HEK293 (cell line): ENCODE data around the gene PPARG.

Source experiments
- CTCF ChIA-PET: fragments of 350-600 bp; formaldehyde crosslinking; extraction: SDS; loops from one replicate; lab custom pipeline; 2021; ENCODE audit warnings: antibody characterized with exemption; lab: Yijun Ruan, JAX
- POLR2A ChIA-PET: fragments of 300-600 bp; formaldehyde crosslinking; extraction: SDS; loops from one replicate; lab custom pipeline; 2020; ENCODE audit warnings: antibody characterized with exemption, inconsistent platforms; lab: Yijun Ruan, JAX
- H3K27ac ChIP-seq: fragments of 200-500 bp; sonication (Bioruptor generic); 2 replicates; pipeline ENCODE4 v1.5.1; 2014; ENCODE audit warnings: low read depth, low read length, control low read depth, inconsistent platforms; ENCODE audit errors: extremely low read depth
- H3K36me3 ChIP-seq, 2 experiments: fragments of 200-500 bp in 1 of 2; sonication (Bioruptor generic) in 1 of 2; 1 replicate in 1 of 2; 2 replicates in 1 of 2; pipeline ENCODE4 v1.5.1; 2014 to 2017; ENCODE audit warnings: inconsistent platforms in 2 of 2, low read length in 2 of 2; ENCODE audit not compliant: control insufficient read depth in 2 of 2, insufficient read depth in 1 of 2
- H3K4me1 ChIP-seq: fragments of 200-500 bp; sonication (Bioruptor generic); 2 replicates; pipeline ENCODE4 v1.5.1; 2014; ENCODE audit warnings: mild to moderate bottlenecking, low read length, inconsistent platforms; ENCODE audit not compliant: control insufficient read depth, insufficient read depth
- H3K4me3 ChIP-seq: 2 replicates; pipeline ENCODE4 v1.5.1; 2011; ENCODE audit warnings: low read depth, mild to moderate bottlenecking, control low read depth, low read length, moderate library complexity
- H3K9me3 ChIP-seq: fragments of 200-500 bp; sonication (Bioruptor generic); 2 replicates; pipeline ENCODE4 v1.5.1; 2014; ENCODE audit warnings: low read depth, low read length, inconsistent platforms; ENCODE audit not compliant: control insufficient read depth, insufficient read depth
- MZF1 ChIP-seq: fragments of 450-650 bp; formaldehyde crosslinking; IDR thresholded peaks from 2 replicates; pipeline ENCODE4 v1.5.1; 2017; ENCODE audit warnings: missing biosample characterization, missing genetic modification characterization, borderline replicate concordance
- OSR2 ChIP-seq: fragments of 450-650 bp; formaldehyde crosslinking; IDR thresholded peaks from 2 replicates; pipeline ENCODE4 v1.5.1; 2016; ENCODE audit warnings: missing biosample characterization, missing genetic modification characterization
- SALL2 ChIP-seq: fragments of 450-650 bp; formaldehyde crosslinking; IDR thresholded peaks from 2 replicates; pipeline ENCODE4 v1.5.0; 2017; ENCODE audit warnings: missing biosample characterization, mild to moderate bottlenecking, missing genetic modification characterization, borderline replicate concordance
- SCRT1 ChIP-seq: fragments of 450-650 bp; formaldehyde crosslinking; IDR thresholded peaks from 2 replicates; pipeline ENCODE4 v1.5.1; 2016; ENCODE audit warnings: missing biosample characterization, missing genetic modification characterization, borderline replicate concordance
- ZFHX2 ChIP-seq: fragments of 450-650 bp; formaldehyde crosslinking; conservative IDR thresholded peaks from 2 replicates; pipeline ENCODE4 v1.5.1; 2016; ENCODE audit warnings: missing biosample characterization, missing genetic modification characterization
- ZNF184 ChIP-seq: fragments of 450-650 bp; IDR thresholded peaks from 2 replicates; pipeline ENCODE4 v1.5.1; 2018; ENCODE audit warnings: missing biosample characterization, mild to moderate bottlenecking, missing genetic modification characterization
- ZNF202 ChIP-seq: fragments of 450-650 bp; formaldehyde crosslinking; IDR thresholded peaks from 2 replicates; pipeline ENCODE4 v1.5.1; 2016; ENCODE audit warnings: missing biosample characterization, missing genetic modification characterization, borderline replicate concordance
- ZNF23 ChIP-seq: fragments of 450-650 bp; formaldehyde crosslinking; IDR thresholded peaks from 2 replicates; pipeline ENCODE4 v1.5.1; 2016; ENCODE audit warnings: missing biosample characterization, missing genetic modification characterization, borderline replicate concordance
- ZNF558 ChIP-seq: fragments of 450-650 bp; formaldehyde crosslinking; IDR thresholded peaks from 2 replicates; pipeline ENCODE4 v1.5.1; 2016; ENCODE audit warnings: missing biosample characterization, missing genetic modification characterization
- ZNF561 ChIP-seq: fragments of 450-650 bp; IDR thresholded peaks from 2 replicates; pipeline ENCODE4 v1.5.1; 2018; ENCODE audit warnings: missing biosample characterization, missing genetic modification characterization, borderline replicate concordance
- ZNF654 ChIP-seq: fragments of 450-650 bp; formaldehyde crosslinking; IDR thresholded peaks from 2 replicates; pipeline ENCODE4 v1.5.1; 2016; ENCODE audit warnings: low read depth, missing biosample characterization, missing genetic modification characterization
- ZNF792 ChIP-seq: fragments of 450-650 bp; formaldehyde crosslinking; IDR thresholded peaks from 2 replicates; pipeline ENCODE4 v1.5.1; 2016; ENCODE audit warnings: missing biosample characterization, missing genetic modification characterization
- ZSCAN16 ChIP-seq: fragments of 450-650 bp; formaldehyde crosslinking; IDR thresholded peaks from 2 replicates; pipeline ENCODE4 v1.5.1; 2016; ENCODE audit warnings: missing biosample characterization, missing genetic modification characterization
- TF ChIP-seq, protein P1 (sequence below): fragments of 450-650 bp; formaldehyde crosslinking; IDR thresholded peaks from 2 replicates; pipeline ENCODE4 v1.5.1; 2017; ENCODE audit warnings: missing biosample characterization, missing genetic modification characterization
- TF ChIP-seq, protein P2 (sequence below): fragments of 450-650 bp; formaldehyde crosslinking; conservative IDR thresholded peaks from 2 replicates; pipeline ENCODE4 v1.5.1; 2016; ENCODE audit warnings: low read depth, missing biosample characterization, missing genetic modification characterization
- TF ChIP-seq, protein P3 (sequence below): fragments of 450-650 bp; formaldehyde crosslinking; IDR thresholded peaks from 2 replicates; pipeline ENCODE4 v1.5.1; 2016; ENCODE audit warnings: missing biosample characterization, missing genetic modification characterization
- TF ChIP-seq, protein P4 (sequence below): fragments of 450-650 bp; formaldehyde crosslinking; IDR thresholded peaks from 2 replicates; pipeline ENCODE4 v1.5.1; 2016; ENCODE audit warnings: missing biosample characterization, missing genetic modification characterization
- TF ChIP-seq, protein P5 (sequence below): fragments of 450-650 bp; formaldehyde crosslinking; IDR thresholded peaks from 2 replicates; pipeline ENCODE4 v1.5.1; 2016; ENCODE audit warnings: missing biosample characterization, missing genetic modification characterization
- TF ChIP-seq, protein P6 (sequence below): fragments of 450-650 bp; formaldehyde crosslinking; IDR thresholded peaks from 2 replicates; pipeline ENCODE4 v1.5.1; 2017; ENCODE audit warnings: missing biosample characterization, missing genetic modification characterization
- TF ChIP-seq, protein P7 (sequence below): fragments of 450-650 bp; formaldehyde crosslinking; IDR thresholded peaks from 2 replicates; pipeline ENCODE4 v1.5.1; 2016; ENCODE audit warnings: missing biosample characterization, missing genetic modification characterization

PPARG gene

DNA sequence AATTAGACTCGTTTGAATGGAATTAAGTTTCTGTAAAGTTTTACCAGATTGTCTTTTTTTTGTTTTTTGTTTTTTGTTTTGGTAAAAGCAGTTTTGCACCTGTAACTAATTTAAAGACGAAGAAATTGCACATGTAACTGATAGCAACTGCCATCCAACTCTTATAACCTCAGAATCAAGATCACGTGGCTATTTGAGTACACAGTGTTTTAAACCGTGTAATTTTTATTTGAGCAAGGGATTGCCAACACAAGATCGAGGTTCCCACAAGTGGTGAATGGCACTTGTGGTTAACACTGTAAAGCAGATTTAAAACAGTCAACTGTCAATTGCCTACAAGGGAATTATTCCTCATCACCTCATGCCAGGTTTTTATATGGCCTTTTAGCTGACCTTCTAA is 67.3 kb downstream of the PPARG start (continued):
- TF ChIP-seq, protein P1, sequence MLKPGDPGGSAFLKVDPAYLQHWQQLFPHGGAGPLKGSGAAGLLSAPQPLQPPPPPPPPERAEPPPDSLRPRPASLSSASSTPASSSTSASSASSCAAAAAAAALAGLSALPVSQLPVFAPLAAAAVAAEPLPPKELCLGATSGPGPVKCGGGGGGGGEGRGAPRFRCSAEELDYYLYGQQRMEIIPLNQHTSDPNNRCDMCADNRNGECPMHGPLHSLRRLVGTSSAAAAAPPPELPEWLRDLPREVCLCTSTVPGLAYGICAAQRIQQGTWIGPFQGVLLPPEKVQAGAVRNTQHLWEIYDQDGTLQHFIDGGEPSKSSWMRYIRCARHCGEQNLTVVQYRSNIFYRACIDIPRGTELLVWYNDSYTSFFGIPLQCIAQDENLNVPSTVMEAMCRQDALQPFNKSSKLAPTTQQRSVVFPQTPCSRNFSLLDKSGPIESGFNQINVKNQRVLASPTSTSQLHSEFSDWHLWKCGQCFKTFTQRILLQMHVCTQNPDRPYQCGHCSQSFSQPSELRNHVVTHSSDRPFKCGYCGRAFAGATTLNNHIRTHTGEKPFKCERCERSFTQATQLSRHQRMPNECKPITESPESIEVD (tag by site-specific recombination) = peak; percentile 64
- TF ChIP-seq SCRT1 (peak; percentile 78; the same call in 1 of the 2 replicates), OSR2 (tag by site-specific recombination) (no peak), SALL2 (tag by site-specific recombination) (no peak), MZF1 (peak; percentile 40; the same call in 1 of the 2 replicates), ZNF558 (tag by site-specific recombination) (no peak), ZFHX2 (tag by site-specific recombination) (no peak), ZNF792 (no peak)
- TF ChIP-seq, protein P2, sequence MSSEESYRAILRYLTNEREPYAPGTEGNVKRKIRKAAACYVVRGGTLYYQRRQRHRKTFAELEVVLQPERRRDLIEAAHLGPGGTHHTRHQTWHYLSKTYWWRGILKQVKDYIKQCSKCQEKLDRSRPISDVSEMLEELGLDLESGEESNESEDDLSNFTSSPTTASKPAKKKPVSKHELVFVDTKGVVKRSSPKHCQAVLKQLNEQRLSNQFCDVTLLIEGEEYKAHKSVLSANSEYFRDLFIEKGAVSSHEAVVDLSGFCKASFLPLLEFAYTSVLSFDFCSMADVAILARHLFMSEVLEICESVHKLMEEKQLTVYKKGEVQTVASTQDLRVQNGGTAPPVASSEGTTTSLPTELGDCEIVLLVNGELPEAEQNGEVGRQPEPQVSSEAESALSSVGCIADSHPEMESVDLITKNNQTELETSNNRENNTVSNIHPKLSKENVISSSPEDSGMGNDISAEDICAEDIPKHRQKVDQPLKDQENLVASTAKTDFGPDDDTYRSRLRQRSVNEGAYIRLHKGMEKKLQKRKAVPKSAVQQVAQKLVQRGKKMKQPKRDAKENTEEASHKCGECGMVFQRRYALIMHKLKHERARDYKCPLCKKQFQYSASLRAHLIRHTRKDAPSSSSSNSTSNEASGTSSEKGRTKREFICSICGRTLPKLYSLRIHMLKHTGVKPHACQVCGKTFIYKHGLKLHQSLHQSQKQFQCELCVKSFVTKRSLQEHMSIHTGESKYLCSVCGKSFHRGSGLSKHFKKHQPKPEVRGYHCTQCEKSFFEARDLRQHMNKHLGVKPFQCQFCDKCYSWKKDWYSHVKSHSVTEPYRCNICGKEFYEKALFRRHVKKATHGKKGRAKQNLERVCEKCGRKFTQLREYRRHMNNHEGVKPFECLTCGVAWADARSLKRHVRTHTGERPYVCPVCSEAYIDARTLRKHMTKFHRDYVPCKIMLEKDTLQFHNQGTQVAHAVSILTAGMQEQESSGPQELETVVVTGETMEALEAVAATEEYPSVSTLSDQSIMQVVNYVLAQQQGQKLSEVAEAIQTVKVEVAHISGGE (tag by site-specific recombination) = no peak
- TF ChIP-seq, protein P3, sequence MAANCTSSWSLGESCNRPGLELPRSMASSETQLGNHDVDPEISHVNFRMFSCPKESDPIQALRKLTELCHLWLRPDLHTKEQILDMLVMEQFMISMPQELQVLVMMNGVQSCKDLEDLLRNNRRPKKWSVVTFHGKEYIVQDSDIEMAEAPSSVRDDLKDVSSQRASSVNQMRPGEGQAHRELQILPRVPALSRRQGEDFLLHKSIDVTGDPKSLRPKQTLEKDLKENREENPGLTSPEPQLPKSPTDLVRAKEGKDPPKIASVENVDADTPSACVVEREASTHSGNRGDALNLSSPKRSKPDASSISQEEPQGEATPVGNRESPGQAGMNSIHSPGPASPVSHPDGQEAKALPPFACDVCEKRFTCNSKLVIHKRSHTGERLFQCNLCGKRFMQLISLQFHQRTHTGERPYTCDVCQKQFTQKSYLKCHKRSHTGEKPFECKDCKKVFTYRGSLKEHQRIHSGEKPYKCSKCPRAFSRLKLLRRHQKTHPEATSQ (tag by site-specific recombination) = no peak

DNA sequence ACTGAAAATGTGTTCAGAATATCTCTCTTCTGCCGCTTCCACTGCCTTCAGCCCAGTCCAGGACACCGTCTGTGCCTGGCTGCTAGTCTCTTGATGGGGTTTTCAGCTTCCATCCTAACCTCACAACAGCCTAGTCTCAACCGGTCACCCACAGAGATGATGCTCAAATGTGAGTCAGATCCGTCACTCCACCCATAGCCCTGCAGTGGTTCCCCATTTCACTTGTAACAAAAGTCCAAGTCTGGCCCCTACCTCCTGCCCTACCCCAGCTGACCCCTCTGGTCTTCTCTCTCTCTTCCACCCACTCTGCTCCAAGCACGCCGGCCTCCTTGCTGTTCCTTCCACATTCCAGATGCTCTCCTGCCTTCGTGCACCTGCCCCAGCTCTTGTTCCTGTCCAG is 68.1 kb downstream of the PPARG start:
- H3K27ac ChIP-seq = no peak overlapping the region
- no peak overlapping the region for H3K4me3 ChIP-seq
- H3K36me3 ChIP-seq = no peaks in the 10 kb centered on the region
- peaks cover 14% of the 10 kb centered on the region for H3K4me1 ChIP-seq
- H3K9me3 ChIP-seq = no peaks in the 10 kb centered on the region
- CTCF ChIA-PET = no interaction called here
- POLR2A ChIA-PET = interaction anchor here (0.6 kb wide), 1 partner anchor 113 kb away, joined by 4 read pairs; no protein-coding TSS in a partner anchor
- TF ChIP-seq, protein P4, sequence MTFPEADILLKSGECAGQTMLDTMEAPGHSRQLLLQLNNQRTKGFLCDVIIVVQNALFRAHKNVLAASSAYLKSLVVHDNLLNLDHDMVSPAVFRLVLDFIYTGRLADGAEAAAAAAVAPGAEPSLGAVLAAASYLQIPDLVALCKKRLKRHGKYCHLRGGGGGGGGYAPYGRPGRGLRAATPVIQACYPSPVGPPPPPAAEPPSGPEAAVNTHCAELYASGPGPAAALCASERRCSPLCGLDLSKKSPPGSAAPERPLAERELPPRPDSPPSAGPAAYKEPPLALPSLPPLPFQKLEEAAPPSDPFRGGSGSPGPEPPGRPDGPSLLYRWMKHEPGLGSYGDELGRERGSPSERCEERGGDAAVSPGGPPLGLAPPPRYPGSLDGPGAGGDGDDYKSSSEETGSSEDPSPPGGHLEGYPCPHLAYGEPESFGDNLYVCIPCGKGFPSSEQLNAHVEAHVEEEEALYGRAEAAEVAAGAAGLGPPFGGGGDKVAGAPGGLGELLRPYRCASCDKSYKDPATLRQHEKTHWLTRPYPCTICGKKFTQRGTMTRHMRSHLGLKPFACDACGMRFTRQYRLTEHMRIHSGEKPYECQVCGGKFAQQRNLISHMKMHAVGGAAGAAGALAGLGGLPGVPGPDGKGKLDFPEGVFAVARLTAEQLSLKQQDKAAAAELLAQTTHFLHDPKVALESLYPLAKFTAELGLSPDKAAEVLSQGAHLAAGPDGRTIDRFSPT (tag by site-specific recombination) = no peak
- TF ChIP-seq ZNF654 (no peak), ZNF184 (tag by site-specific recombination) (no peak), ZNF202 (tag by site-specific recombination) (no peak), ZNF23 (tag by site-specific recombination) (no peak), ZSCAN16 (tag by site-specific recombination) (no peak), OSR2 (tag by site-specific recombination) (no peak), ZNF561 (tag by site-specific recombination) (no peak)
- TF ChIP-seq, protein P3 (tag by site-specific recombination) = no peak
- TF ChIP-seq, protein P5, sequence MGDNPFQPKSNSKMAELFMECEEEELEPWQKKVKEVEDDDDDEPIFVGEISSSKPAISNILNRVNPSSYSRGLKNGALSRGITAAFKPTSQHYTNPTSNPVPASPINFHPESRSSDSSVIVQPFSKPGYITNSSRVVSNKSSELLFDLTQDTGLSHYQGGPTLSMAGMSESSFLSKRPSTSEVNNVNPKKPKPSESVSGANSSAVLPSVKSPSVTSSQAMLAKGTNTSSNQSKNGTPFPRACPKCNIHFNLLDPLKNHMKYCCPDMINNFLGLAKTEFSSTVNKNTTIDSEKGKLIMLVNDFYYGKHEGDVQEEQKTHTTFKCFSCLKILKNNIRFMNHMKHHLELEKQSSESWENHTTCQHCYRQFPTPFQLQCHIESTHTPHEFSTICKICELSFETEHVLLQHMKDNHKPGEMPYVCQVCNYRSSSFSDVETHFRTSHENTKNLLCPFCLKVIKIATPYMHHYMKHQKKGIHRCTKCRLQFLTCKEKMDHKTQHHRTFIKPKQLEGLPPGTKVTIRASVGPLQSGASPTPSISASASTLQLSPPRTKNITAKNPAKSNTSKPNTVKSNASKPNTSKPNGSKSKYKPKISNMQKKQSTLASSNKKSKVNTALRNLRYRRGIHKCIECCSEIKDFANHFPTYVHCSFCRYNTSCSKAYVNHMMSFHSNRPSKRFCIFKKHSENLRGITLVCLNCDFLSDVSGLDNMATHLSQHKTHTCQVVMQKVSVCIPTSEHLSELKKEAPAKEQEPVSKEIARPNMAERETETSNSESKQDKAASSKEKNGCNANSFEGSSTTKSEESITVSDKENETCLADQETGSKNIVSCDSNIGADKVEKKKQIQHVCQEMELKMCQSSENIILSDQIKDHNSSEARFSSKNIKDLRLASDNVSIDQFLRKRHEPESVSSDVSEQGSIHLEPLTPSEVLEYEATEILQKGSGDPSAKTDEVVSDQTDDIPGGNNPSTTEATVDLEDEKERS (tag by site-specific recombination) = no peak
- TF ChIP-seq, protein P6, sequence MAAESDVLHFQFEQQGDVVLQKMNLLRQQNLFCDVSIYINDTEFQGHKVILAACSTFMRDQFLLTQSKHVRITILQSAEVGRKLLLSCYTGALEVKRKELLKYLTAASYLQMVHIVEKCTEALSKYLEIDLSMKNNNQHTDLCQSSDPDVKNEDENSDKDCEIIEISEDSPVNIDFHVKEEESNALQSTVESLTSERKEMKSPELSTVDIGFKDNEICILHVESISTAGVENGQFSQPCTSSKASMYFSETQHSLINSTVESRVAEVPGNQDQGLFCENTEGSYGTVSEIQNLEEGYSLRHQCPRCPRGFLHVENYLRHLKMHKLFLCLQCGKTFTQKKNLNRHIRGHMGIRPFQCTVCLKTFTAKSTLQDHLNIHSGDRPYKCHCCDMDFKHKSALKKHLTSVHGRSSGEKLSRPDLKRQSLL (tag by site-specific recombination) = no peak
- TF ChIP-seq, protein P7, sequence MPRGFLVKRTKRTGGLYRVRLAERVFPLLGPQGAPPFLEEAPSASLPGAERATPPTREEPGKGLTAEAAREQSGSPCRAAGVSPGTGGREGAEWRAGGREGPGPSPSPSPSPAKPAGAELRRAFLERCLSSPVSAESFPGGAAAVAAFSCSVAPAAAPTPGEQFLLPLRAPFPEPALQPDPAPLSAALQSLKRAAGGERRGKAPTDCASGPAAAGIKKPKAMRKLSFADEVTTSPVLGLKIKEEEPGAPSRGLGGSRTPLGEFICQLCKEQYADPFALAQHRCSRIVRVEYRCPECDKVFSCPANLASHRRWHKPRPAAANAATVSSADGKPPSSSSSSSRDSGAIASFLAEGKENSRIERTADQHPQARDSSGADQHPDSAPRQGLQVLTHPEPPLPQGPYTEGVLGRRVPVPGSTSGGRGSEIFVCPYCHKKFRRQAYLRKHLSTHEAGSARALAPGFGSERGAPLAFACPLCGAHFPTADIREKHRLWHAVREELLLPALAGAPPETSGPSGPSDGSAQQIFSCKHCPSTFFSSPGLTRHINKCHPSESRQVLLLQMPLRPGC = no peak
